ENCODE data around the gene CLIP3. TPM values are rescaled to one million over a fixed set of nuclear protein-coding genes. Genes with fewer than 3 reads are reported as not detected.
"Not testable (repeated sequence)": the region's sequence is repeated elsewhere in the genome, so short reads cannot be mapped to it uniquely, and the experiment has no call there.

CLIP3 gene
- total RNA-seq, 2 experiments from 2014 or later = 0.74 to 1.2 TPM

DNA sequence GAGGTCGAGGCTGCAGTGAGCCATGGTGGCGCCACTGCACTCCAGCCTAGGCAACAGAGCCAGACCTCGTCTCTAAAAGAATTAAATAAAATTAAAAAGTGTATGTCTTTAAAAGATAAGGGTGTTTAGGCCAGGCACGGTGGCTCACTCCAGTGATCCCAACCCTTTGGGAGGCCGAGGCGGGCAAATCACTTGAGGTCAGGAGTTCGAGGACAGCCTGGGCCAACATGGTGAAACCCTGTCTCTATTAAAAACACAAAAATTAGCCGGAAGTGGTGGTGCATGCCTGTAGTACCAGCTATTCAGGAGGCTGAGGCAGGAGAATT, 45.1 kb downstream of the CLIP3 start:
- Mint-ChIP-seq H3K4me1 (ENCODE audit: low read depth) (peaks cover 3% of the 10 kb centered on the region), H3K36me3 (ENCODE audit: low read depth) (no peaks in the 10 kb centered on the region), H3K9me3 (peaks cover 4% of the 10 kb centered on the region), H3K4me3 (no peak overlapping the region), H3K27me3 (peaks cover 41% of the 10 kb centered on the region), H3K27ac (no peak overlapping the region)
- DNase-seq (no peak), ATAC-seq (no peak)
- ChIA-PET CTCF (no interaction called here), POLR2A (no interaction called here)
- intact Hi-C loops (cut with micrococcal nuclease) = no loop called here
- no peak for TF ChIP-seq CTCF (IDR thresholded peaks at IDR 0.05)

- ATAC-seq (peak; percentile 39), DNase-seq (peak; percentile 23)
- intact Hi-C loops (cut with micrococcal nuclease) = no loop called here
- CTCF ChIA-PET = no interaction called here
- TF ChIP-seq CTCF (IDR thresholded peaks at IDR 0.05) = no peak
- H3K36me3 Mint-ChIP-seq (ENCODE audit: low read depth) = no peaks in the 10 kb centered on the region
- peaks cover 41% of the 10 kb centered on the region for H3K27me3 Mint-ChIP-seq
- peaks cover 4% of the 10 kb centered on the region for H3K9me3 Mint-ChIP-seq
- no peak overlapping the region for H3K27ac Mint-ChIP-seq
- peaks cover 3% of the 10 kb centered on the region for H3K4me1 Mint-ChIP-seq (ENCODE audit: low read depth)
- POLR2A ChIA-PET = interaction anchor here (0.6 kb wide), 1 partner anchor 939 kb away, joined by 3 read pairs; no protein-coding TSS in a partner anchor
- H3K4me3 Mint-ChIP-seq = peak overlapping the region; percentile 63
Measured at GRCh38 chr19:35986664-35987570, 45.8 kb downstream of the CLIP3 start.

- DNase-seq (no peak), ATAC-seq (no peak)
- no peak overlapping the region for H3K27ac Mint-ChIP-seq
- no peak for TF ChIP-seq CTCF (IDR thresholded peaks at IDR 0.05)
- no peaks in the 10 kb centered on the region for H3K36me3 Mint-ChIP-seq (ENCODE audit: low read depth)
- peaks cover 4% of the 10 kb centered on the region for H3K9me3 Mint-ChIP-seq
- H3K27me3 Mint-ChIP-seq = peaks cover 41% of the 10 kb centered on the region
- ChIA-PET POLR2A (no interaction called here), CTCF (no interaction called here)
- intact Hi-C loops (cut with micrococcal nuclease) = no loop called here
- peaks cover 3% of the 10 kb centered on the region for H3K4me1 Mint-ChIP-seq (ENCODE audit: low read depth)
- H3K4me3 Mint-ChIP-seq = no peak overlapping the region
Measured at GRCh38 chr19:35986111-35986510, 46.6 kb downstream of the CLIP3 start.

DNA sequence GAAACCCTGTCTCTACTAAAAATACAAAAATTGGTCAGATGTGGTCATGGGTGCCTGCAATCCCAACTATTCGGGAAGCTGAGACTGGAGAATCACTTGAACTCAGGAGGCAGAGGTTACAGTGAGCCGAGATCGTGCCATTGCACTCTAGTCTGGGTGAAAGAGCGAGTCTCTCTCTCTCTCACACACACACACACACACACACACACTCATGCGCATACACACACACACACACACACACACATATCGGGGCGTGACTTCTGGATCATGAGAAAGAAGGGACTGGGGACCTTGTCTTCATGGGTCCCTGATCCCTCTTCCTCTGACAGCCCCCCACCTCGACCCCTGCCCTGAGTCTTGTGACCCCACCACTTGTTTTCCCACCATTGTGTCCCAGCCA, 49.5 kb downstream of the CLIP3 start:
- intact Hi-C loops (cut with micrococcal nuclease) = no loop called here
- H3K9me3 Mint-ChIP-seq = no peaks in the 10 kb centered on the region
- no peak overlapping the region for H3K27ac Mint-ChIP-seq
- ATAC-seq = no peak
- peaks cover 3% of the 10 kb centered on the region for H3K4me1 Mint-ChIP-seq (ENCODE audit: low read depth)
- H3K4me3 Mint-ChIP-seq = no peak overlapping the region
- no peaks in the 10 kb centered on the region for H3K36me3 Mint-ChIP-seq (ENCODE audit: low read depth)
- POLR2A ChIA-PET = interaction anchor here (0.5 kb wide), 1 partner anchor 504 kb away, joined by 3 read pairs; no protein-coding TSS in a partner anchor
- no peak for TF ChIP-seq CTCF (IDR thresholded peaks at IDR 0.05)
- peaks cover 45% of the 10 kb centered on the region for H3K27me3 Mint-ChIP-seq
- CTCF ChIA-PET = no interaction called here
- DNase-seq = no peak

GRCh38 chr19:35980997-35981396, 51.7 kb downstream of the CLIP3 start:
- POLR2A ChIA-PET = interaction anchor here (0.6 to 1.4 kb wide), 2 partner anchors 12 to 77 kb away, joined by 3 to 7 read pairs; no protein-coding TSS in a partner anchor
- DNase-seq; H3K4me1 Mint-ChIP-seq (ENCODE audit: low read depth); H3K9me3 Mint-ChIP-seq; H3K4me3 Mint-ChIP-seq; ATAC-seq; H3K36me3 Mint-ChIP-seq (ENCODE audit: low read depth); intact Hi-C loops (cut with micrococcal nuclease); H3K27ac Mint-ChIP-seq: not testable (repeated sequence)
- CTCF ChIA-PET = interaction anchor here (1.0 kb wide), 2 partner anchors 14 to 22 kb away, joined by 3 to 4 read pairs; no protein-coding TSS in a partner anchor
- H3K27me3 Mint-ChIP-seq = peaks cover 38% of the 10 kb centered on the region
